B cell (primary cell): Measurements from ENCODE around the gene SARS2. TPM values are rescaled to one million over a fixed set of nuclear protein-coding genes. Genes with fewer than 3 reads are reported as not detected.

Experiments
- ATAC-seq: fragments of 200-7000 bp; cut with Tn5 transposase; one replicate; pipeline ENCODE4 v1.10.0; 2021; ENCODE audit warnings: low read depth, mild to moderate bottlenecking, moderate number of reproducible peaks, moderate library complexity
- CTCF ChIA-PET: fragments of 350-600 bp; sonication (Branson Sonifier 250); formaldehyde crosslinking; loops from one replicate; lab custom pipeline; 2021; ENCODE audit warnings: antibody characterized with exemption, inconsistent platforms; lab: Charles Lee
- POLR2A ChIA-PET: fragments of 350-600 bp; sonication (Branson Sonifier 250); formaldehyde crosslinking; loops from one replicate; lab custom pipeline; 2021; ENCODE audit warnings: antibody characterized with exemption; lab: Charles Lee
- DNase-seq: peaks from one replicate; pipeline ENCODE4 v3.0.0; 2013
- H2AFZ ChIP-seq: 2 replicates; pipeline ENCODE4 v1.6.1; 2012; ENCODE audit warnings: mild to moderate bottlenecking, low read depth, low read length; ENCODE audit not compliant: insufficient read depth, poor library complexity, severe bottlenecking
- H3K27ac ChIP-seq, 2 donors: 1 replicate in 1 of 2; 2 replicates in 1 of 2; pipeline ENCODE4 v1.5.1; 2012 to 2013; ENCODE audit warnings: low read length in 2 of 2, mild to moderate bottlenecking in 2 of 2, moderate library complexity in 1 of 2
- H3K27me3 ChIP-seq, 4 experiments: fragments of 200-600 bp in 1 of 4; sonication (generic) in 1 of 4; replicated peaks in 1 of 4; 1 replicate in 2 of 4; 2 replicates in 2 of 4; pipeline versions ENCODE4 v1.6.1 to v1.7.0; 2013 to 2016; ENCODE audit warnings: low read length in 3 of 4, mild to moderate bottlenecking in 2 of 4, mixed read lengths in 1 of 4, moderate library complexity in 1 of 4; ENCODE audit not compliant: insufficient read depth in 4 of 4, control insufficient read depth in 3 of 4; ENCODE audit errors: control extremely low read depth in 1 of 4
- H3K36me3 ChIP-seq, 2 experiments: replicated peaks in 1 of 2; 1 replicate in 1 of 2; 2 replicates in 1 of 2; pipeline versions ENCODE4 v1.6.1 to v1.7.1; 2013; ENCODE audit warnings: low read length in 1 of 2; ENCODE audit not compliant: insufficient read depth in 2 of 2, control insufficient read depth in 1 of 2; ENCODE audit errors: control extremely low read depth in 1 of 2, extremely low read depth in 1 of 2
- H3K4me1 ChIP-seq, 2 donors: fragments of 200-600 bp in 1 of 2; sonication (generic) in 1 of 2; 1 replicate in 1 of 2; 2 replicates in 1 of 2; pipeline versions ENCODE4 v1.5.1 to v1.6.1; 2013 to 2017; ENCODE audit warnings: low read length in 2 of 2; ENCODE audit not compliant: control insufficient read depth in 2 of 2, insufficient read depth in 2 of 2
- H3K4me2 ChIP-seq: replicated peaks from 2 replicates; pipeline ENCODE3; 2012; ENCODE audit warnings: mild to moderate bottlenecking, low read depth, low read length; ENCODE audit not compliant: poor library complexity, severe bottlenecking
- H3K4me3 ChIP-seq, 5 experiments: fragments of 200-600 bp in 1 of 5; sonication (generic) in 1 of 5; 1 replicate in 3 of 5; 2 replicates in 2 of 5; pipeline versions ENCODE4 v1.5.1 to v1.7.0; 2011 to 2016; ENCODE audit warnings: low read length in 4 of 5, mild to moderate bottlenecking in 4 of 5, low read depth in 2 of 5, control low read depth in 1 of 5, moderate library complexity in 1 of 5; ENCODE audit not compliant: insufficient read depth in 1 of 5; ENCODE audit errors: control extremely low read depth in 1 of 5, extremely low read depth in 1 of 5
- H3K79me2 ChIP-seq: fragments of 200-600 bp; sonication (generic); one replicate; pipeline ENCODE4 v1.6.0; 2016; ENCODE audit warnings: low read length; ENCODE audit not compliant: control insufficient read depth, insufficient read depth
- H3K9ac ChIP-seq: fragments of 200-600 bp; sonication (generic); 2 replicates; pipeline ENCODE4 v1.6.1; 2017; ENCODE audit warnings: mild to moderate bottlenecking, low read length, moderate library complexity
- H3K9me3 ChIP-seq, 3 donors: one replicate each; pipeline versions ENCODE4 v1.6.1 to v1.7.1; 2013; ENCODE audit warnings: low read length in 2 of 3; ENCODE audit not compliant: control insufficient read depth in 2 of 3, insufficient read depth in 1 of 3; ENCODE audit errors: control extremely low read depth in 1 of 3
- H4K20me1 ChIP-seq: 2 replicates; pipeline ENCODE4 v1.6.0; 2012; ENCODE audit warnings: mild to moderate bottlenecking, low read length; ENCODE audit not compliant: insufficient read depth, control insufficient read depth, poor library complexity, severe bottlenecking
- H3K27ac Mint-ChIP-seq: one replicate; pipeline ENCODE4 v1.8.0; 2021; ENCODE audit warnings: mixed read lengths
- H3K27me3 Mint-ChIP-seq: one replicate; pipeline ENCODE4 v1.8.0; 2021; ENCODE audit warnings: mixed read lengths
- H3K4me1 Mint-ChIP-seq: one replicate; pipeline ENCODE4 v1.8.0; 2021; ENCODE audit warnings: mixed read lengths
- H3K4me3 Mint-ChIP-seq: one replicate; pipeline ENCODE4 v1.8.0; 2021; ENCODE audit warnings: mixed read lengths
- H3K9me3 Mint-ChIP-seq: one replicate; pipeline ENCODE4 v1.8.0; 2022; ENCODE audit warnings: mixed read lengths; ENCODE audit not compliant: insufficient read depth
- CTCF ChIP-seq: fragments of 200-600 bp; IDR thresholded peaks from one replicate; pipeline ENCODE4 v1.8.0; 2022; ENCODE audit warnings: antibody characterized with exemption, mild to moderate bottlenecking
- EZH2 ChIP-seq: IDR thresholded peaks from 2 replicates; pipeline ENCODE4 v1.6.1; 2012; ENCODE audit warnings: borderline replicate concordance, low read depth, mild to moderate bottlenecking, moderate library complexity, low read length; ENCODE audit not compliant: insufficient read depth, poor library complexity, severe bottlenecking
- WGBS: methylation state at CpG from one replicate; pipeline ENCODE4 v1.1.5; 2013; ENCODE audit warnings: missing lambda C conversion rate; ENCODE audit not compliant: insufficient coverage; 5-methylcytosine and 5-hydroxymethylcytosine counted together
- intact Hi-C: fragments of 100-400 bp; cut with micrococcal nuclease; formaldehyde crosslinking; loops from one replicate; pipeline ENCODE4 v1.10.0; 2022
- polyA plus RNA-seq: library from polyadenylated mRNA; depleted of rRNA; stranded (reverse); fragments of >200 nt; gene quantifications from 2 replicates; pipeline ENCODE4 v1.2.3, GENCODE V29; 2012
- total RNA-seq, 2 donors: library from RNA; stranded (reverse); fragments of 120-200 nt in 1 of 2; gene quantifications; 1 replicate in 1 of 2; 2 replicates in 1 of 2; pipeline versions ENCODE4 v1.2.3 to v1.2.4, GENCODE V29; 2013 to 2022

The SARS2 gene
- total and polyA plus RNA-seq, 2 donors (not counting 1 experiment from before 2014, with no cell fraction given), result 38.1 to 65.9 TPM

GRCh38 chr19:38880076-38880881 lies 50.3 kb downstream of the SARS2 start:
- CTCF ChIA-PET, result interaction anchor here (1.0 to 4.0 kb wide), 4 partner anchors 10 to 49 kb away, joined by 3 to 21 read pairs (median 12); partner anchors contain the start of gene ECH1
- WGBS, result 98% methylated on average over 13 of the region's 19 CpGs
- no peaks in the 10 kb centered on the region for H3K9me3 ChIP-seq
- H3K4me2 ChIP-seq, result no peak overlapping the region
- Mint-ChIP-seq H3K9me3 (no peaks in the 10 kb centered on the region), H3K4me1 (peaks cover 41% of the 10 kb centered on the region), H3K27ac (peak overlapping the region; percentile 100), H3K27me3 (no peaks in the 10 kb centered on the region), H3K4me3 (no peak overlapping the region)
- H2AFZ ChIP-seq, result no peak overlapping the region
- peaks cover 35 to 44% of the 10 kb centered on the region in 2 donors for H3K4me1 ChIP-seq
- H3K4me3 ChIP-seq, result no peak overlapping the region
- H4K20me1 ChIP-seq, result no peaks in the 10 kb centered on the region
- POLR2A ChIA-PET, result interaction anchor here (1.1 to 4.2 kb wide), 2 partner anchors 11 to 29 kb away, joined by 3 to 23 read pairs; no protein-coding TSS in a partner anchor
- no peaks in the 10 kb centered on the region for H3K27me3 ChIP-seq
- peaks cover 0 to 15% of the 10 kb centered on the region in 2 experiments for H3K36me3 ChIP-seq
- intact Hi-C loops, result no loop called here
- H3K79me2 ChIP-seq, result peaks cover 12% of the 10 kb centered on the region
- ATAC-seq (no peak), DNase-seq (no peak)
- no peak overlapping the region for H3K9ac ChIP-seq
- H3K27ac ChIP-seq, result peak overlapping the region; percentile 94 to 98
- no peak for TF ChIP-seq EZH2
- TF ChIP-seq CTCF, result no peak

GRCh38 chr19:38879400-38879751 lies 51.2 kb downstream of the SARS2 start:
- H3K4me1 Mint-ChIP-seq, result peaks cover 41% of the 10 kb centered on the region
- no peak overlapping the region for H3K4me3 Mint-ChIP-seq
- ChIA-PET POLR2A (interaction anchor here (0.9 to 4.2 kb wide), 3 partner anchors 9 to 31 kb away, joined by 3 to 24 read pairs (median 23); partner anchors contain the start of gene HNRNPL), CTCF (interaction anchor here (0.9 to 5.8 kb wide), 8 partner anchors 8 to 477 kb away, joined by 3 to 43 read pairs (median 12); partner anchors contain the start of genes ECH1 and FAM98C)
- Histone ChIP-seq H3K4me1 (peaks cover 35 to 44% of the 10 kb centered on the region in 2 donors), H3K27ac (peak overlapping the region; percentile 94 to 98), H2AFZ (peak overlapping the region; percentile 86), H3K27me3 (no peaks in the 10 kb centered on the region), H3K79me2 (peaks cover 12% of the 10 kb centered on the region), H3K9me3 (no peaks in the 10 kb centered on the region), H3K9ac (peak overlapping the region; percentile 70), H3K4me3 (peak overlapping the region in 1 of 5 experiments; percentile 73), H4K20me1 (no peaks in the 10 kb centered on the region), H3K4me2 (peak overlapping the region; percentile 92), H3K36me3 (peaks cover 0 to 15% of the 10 kb centered on the region in 2 experiments)
- TF ChIP-seq EZH2, result no peak
- TF ChIP-seq CTCF, result no peak
- DNase-seq (no peak), ATAC-seq (no peak)
- peak overlapping the region; percentile 100 for H3K27ac Mint-ChIP-seq
- H3K27me3 Mint-ChIP-seq, result no peaks in the 10 kb centered on the region
- WGBS, result 94% methylated on average over 8 of the region's 11 CpGs
- no peaks in the 10 kb centered on the region for H3K9me3 Mint-ChIP-seq
- intact Hi-C loops, result loop anchor here (2.0 kb wide), 2 partner anchors 15 to 19 kb away; partner anchors contain the start of genes NFKBIB and SIRT2
